Testis (tissue), 2 donors: ENCODE measurements around the gene UPB1.

Experiments
- CTCF ChIP-seq, 3 experiments: fragments of 450-650 bp in 2 of 3; fragments of 200-600 bp in 1 of 3; sonication (generic) in 1 of 3; IDR thresholded peaks; one replicate each; pipeline ENCODE4 v1.5.1; 2016 to 2019; ENCODE audit warnings: antibody characterized with exemption in 3 of 3, mild to moderate bottlenecking in 2 of 3, moderate library complexity in 1 of 3
- POLR2A ChIP-seq: fragments of 450-650 bp; IDR thresholded peaks from one replicate; pipeline ENCODE4 v1.6.1; 2017; ENCODE audit warnings: antibody characterized with exemption, mild to moderate bottlenecking, moderate library complexity

GRCh38 chr22:24550902-24551435 is 55.8 kb downstream of the UPB1 start:
- TF ChIP-seq CTCF (IDR thresholded peaks at IDR 0.05) (no peak), POLR2A (no peak)
